ENCODE data around the gene SETD3. TPM values are rescaled to one million over a fixed set of nuclear protein-coding genes. Genes with fewer than 3 reads are reported as not detected.

The SETD3 gene
- total RNA-seq, 1 donor from 2014 or later, result 49.1 TPM

DNA sequence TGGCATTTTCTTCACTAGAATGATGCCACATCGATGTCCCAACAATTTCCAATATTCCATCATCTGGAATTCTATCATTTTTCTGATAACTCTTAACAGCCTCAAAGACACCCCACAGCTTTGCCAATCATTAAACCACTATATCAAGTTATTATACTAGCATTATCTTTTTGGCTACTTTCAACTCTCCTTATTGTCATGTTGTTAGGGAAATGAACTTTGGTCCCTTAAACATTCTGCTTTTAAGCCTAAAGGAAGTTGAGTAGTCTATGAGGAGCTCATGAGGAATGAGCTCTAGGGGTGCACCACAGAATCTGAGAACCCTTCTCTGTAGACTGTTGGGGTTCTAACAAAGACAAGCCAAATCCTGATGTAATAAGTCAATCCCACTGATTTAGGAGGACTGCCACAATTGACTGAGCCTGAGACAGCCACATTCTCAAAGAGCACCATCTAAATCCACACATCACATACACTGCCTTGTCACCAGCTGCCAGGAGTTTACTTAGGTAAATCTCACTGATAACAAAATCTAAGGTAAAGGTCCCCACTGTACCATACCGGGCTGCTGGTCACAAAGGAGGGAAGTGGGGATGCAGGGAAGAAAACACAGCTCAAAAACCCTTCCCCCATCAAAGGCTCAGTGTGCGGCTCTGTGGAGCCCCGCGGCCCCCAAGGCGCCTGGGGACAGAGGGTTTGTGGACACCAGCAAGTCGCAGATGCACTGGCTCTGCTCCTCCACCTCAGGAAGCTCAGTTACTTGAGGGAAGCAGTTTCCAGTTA, 58.2 kb downstream of the SETD3 start:
- Mint-ChIP-seq H3K27me3 (ENCODE audit: unreplicated experiment) (no peaks in the 10 kb centered on the region), H3K9me3 (ENCODE audit: unreplicated experiment) (no peaks in the 10 kb centered on the region), H3K4me3 (ENCODE audit: unreplicated experiment) (no peak overlapping the region), H3K27ac (ENCODE audit: unreplicated experiment) (no peak overlapping the region), H3K36me3 (ENCODE audit: unreplicated experiment) (peaks cover 17% of the 10 kb centered on the region), H3K4me1 (ENCODE audit: unreplicated experiment) (peaks cover 9% of the 10 kb centered on the region)
- no peak for DNase-seq (ENCODE audit: extremely low spot score, unreplicated experiment)
- TF ChIP-seq, protein P1, sequence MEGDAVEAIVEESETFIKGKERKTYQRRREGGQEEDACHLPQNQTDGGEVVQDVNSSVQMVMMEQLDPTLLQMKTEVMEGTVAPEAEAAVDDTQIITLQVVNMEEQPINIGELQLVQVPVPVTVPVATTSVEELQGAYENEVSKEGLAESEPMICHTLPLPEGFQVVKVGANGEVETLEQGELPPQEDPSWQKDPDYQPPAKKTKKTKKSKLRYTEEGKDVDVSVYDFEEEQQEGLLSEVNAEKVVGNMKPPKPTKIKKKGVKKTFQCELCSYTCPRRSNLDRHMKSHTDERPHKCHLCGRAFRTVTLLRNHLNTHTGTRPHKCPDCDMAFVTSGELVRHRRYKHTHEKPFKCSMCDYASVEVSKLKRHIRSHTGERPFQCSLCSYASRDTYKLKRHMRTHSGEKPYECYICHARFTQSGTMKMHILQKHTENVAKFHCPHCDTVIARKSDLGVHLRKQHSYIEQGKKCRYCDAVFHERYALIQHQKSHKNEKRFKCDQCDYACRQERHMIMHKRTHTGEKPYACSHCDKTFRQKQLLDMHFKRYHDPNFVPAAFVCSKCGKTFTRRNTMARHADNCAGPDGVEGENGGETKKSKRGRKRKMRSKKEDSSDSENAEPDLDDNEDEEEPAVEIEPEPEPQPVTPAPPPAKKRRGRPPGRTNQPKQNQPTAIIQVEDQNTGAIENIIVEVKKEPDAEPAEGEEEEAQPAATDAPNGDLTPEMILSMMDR (IDR thresholded peaks at IDR 0.05), result no peak

DNA sequence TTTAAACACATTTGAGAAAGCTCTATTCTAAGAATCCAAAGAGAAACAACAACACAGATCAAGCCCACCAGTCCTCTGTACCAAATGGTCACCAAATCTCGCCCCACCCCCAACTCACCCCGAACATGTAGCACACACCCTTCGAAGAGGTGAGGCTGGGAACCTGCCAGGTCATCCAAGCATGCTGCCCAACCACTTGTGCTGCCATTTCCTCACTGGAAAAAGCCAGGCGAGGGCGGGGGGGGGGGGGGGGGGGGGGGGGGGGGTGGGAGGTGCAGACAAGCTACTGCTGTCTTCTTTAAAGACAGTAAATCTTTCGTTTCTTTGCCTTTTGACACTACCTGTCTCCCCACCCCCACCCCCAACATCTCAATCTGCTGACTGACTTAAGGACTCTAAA, 59.9 kb downstream of the SETD3 start:
- Mint-ChIP-seq H3K4me3 (ENCODE audit: unreplicated experiment) (no peak overlapping the region), H3K27me3 (ENCODE audit: unreplicated experiment) (no peaks in the 10 kb centered on the region), H3K4me1 (ENCODE audit: unreplicated experiment) (peaks cover 9% of the 10 kb centered on the region), H3K9me3 (ENCODE audit: unreplicated experiment) (no peaks in the 10 kb centered on the region), H3K36me3 (ENCODE audit: unreplicated experiment) (peaks cover 10% of the 10 kb centered on the region), H3K27ac (ENCODE audit: unreplicated experiment) (no peak overlapping the region)
- TF ChIP-seq, protein P1 (IDR thresholded peaks at IDR 0.05), result no peak
- DNase-seq (ENCODE audit: extremely low spot score, unreplicated experiment), result no peak

DNA sequence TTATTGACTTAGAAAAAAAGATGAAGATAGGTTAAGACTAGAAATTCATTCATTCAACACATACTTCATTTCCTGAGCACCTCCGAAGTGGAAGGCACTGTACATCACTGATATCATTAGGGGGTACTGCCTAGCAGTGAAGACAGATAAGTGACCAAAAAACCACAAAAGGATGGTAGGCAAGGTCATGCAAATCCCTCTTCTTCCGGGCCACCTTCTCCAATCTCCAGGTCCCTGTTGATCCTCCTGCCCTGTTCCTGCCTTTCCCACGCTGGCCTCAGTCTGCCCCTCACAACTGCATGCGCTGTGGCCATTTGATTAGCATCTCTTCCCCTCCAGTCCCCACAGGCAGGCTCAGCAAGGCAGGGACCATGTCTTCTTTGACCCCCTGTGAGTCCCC, 60.8 kb downstream of the SETD3 start:
- H3K4me1 Mint-ChIP-seq (ENCODE audit: unreplicated experiment), result peaks cover 17% of the 10 kb centered on the region
- no peak overlapping the region for H3K27ac Mint-ChIP-seq (ENCODE audit: unreplicated experiment)
- no peaks in the 10 kb centered on the region for H3K9me3 Mint-ChIP-seq (ENCODE audit: unreplicated experiment)
- peaks cover 8% of the 10 kb centered on the region for H3K36me3 Mint-ChIP-seq (ENCODE audit: unreplicated experiment)
- H3K4me3 Mint-ChIP-seq (ENCODE audit: unreplicated experiment), result no peak overlapping the region
- DNase-seq (ENCODE audit: extremely low spot score, unreplicated experiment), result peak; percentile 56
- no peaks in the 10 kb centered on the region for H3K27me3 Mint-ChIP-seq (ENCODE audit: unreplicated experiment)
- TF ChIP-seq, protein P1 (IDR thresholded peaks at IDR 0.05), result no peak

DNA sequence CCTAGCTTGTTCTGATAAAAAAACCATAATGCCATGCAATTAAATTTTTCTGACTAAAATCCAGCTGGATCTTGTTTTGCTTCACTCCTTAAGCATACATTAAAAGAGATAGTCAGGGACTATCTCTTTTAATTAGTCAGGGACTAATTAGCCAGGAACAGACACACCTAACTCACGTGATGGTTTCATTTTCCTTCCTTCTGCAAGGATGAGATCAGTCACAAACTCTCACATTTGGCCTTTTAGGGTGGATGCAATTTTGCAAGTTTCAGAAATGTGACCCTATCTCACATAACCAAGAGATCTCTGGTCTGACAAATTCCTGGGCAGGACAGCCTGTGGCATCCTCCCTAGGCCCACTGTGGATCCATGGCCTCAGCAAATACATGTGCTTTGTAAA, 62.4 kb downstream of the SETD3 start:
- TF ChIP-seq, protein P1 (IDR thresholded peaks at IDR 0.05), result no peak
- H3K27me3 Mint-ChIP-seq (ENCODE audit: unreplicated experiment), result no peaks in the 10 kb centered on the region
- no peak overlapping the region for H3K4me3 Mint-ChIP-seq (ENCODE audit: unreplicated experiment)
- H3K27ac Mint-ChIP-seq (ENCODE audit: unreplicated experiment), result no peak overlapping the region
- no peaks in the 10 kb centered on the region for H3K9me3 Mint-ChIP-seq (ENCODE audit: unreplicated experiment)
- H3K36me3 Mint-ChIP-seq (ENCODE audit: unreplicated experiment), result peaks cover 4% of the 10 kb centered on the region
- DNase-seq (ENCODE audit: extremely low spot score, unreplicated experiment), result no peak
- peaks cover 11% of the 10 kb centered on the region for H3K4me1 Mint-ChIP-seq (ENCODE audit: unreplicated experiment)

DNA sequence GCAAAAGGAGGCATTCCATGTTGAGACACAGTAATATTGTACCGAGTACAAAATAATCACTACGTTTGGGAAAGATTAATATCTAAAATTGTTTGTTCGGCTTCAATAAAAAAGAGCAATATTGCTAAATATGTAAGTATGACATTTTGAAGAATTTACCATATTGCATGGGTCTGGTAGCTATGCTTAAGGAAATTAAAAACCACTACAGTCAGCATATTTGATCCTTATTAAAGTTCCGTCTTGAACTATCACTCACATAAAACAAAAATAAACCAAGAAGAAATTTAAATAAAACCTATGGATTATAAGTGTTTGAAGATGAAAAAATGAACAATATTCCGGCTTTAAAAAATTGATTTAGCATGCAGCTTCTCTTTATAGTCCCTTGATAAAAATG, 63.8 kb downstream of the SETD3 start:
- Mint-ChIP-seq H3K27ac (ENCODE audit: unreplicated experiment) (no peak overlapping the region), H3K27me3 (ENCODE audit: unreplicated experiment) (no peaks in the 10 kb centered on the region), H3K4me1 (ENCODE audit: unreplicated experiment) (peaks cover 15% of the 10 kb centered on the region), H3K9me3 (ENCODE audit: unreplicated experiment) (no peaks in the 10 kb centered on the region), H3K36me3 (ENCODE audit: unreplicated experiment) (peaks cover 4% of the 10 kb centered on the region), H3K4me3 (ENCODE audit: unreplicated experiment) (no peak overlapping the region)
- no peak for DNase-seq (ENCODE audit: extremely low spot score, unreplicated experiment)
- TF ChIP-seq, protein P1 (IDR thresholded peaks at IDR 0.05), result no peak
